ENCODE data around the gene IL1RAPL2. TPM values are rescaled to one million over a fixed set of nuclear protein-coding genes. Genes with fewer than 3 reads are reported as not detected.

IL1RAPL2 gene
- total and polyA plus RNA-seq, 2 of the 8 experiments (the other 6 are each of a cell fraction or from before 2014, with no cell fraction given): 0.20 to 1.3 TPM

DNA sequence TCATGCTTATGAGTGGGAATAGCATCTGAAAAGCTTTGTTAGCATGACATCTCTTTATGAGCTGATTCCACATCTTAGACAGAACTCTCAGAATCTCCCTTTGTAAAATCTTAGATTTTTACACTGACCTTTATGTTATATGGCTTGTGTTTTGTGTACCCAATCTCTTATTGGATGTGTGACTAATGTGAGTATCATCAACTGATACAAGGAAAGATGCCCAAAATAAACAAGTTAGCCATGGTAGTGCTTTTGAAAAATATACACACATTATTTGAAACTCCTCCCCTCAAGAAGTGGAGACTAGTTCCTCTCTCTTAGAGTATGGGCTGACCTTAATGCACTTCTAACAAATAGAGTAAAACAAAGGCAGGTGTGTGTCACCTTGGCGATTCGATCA lies 1096.2 kb downstream of the IL1RAPL2 start (continued):
- TF ChIP-seq YY1 (IDR thresholded peaks at IDR 0.05; ENCODE audit: low read depth, low read length) (no peak), HDAC2 (IDR thresholded peaks at IDR 0.05; ENCODE audit: borderline replicate concordance in 1 of 2, low read depth in 2 of 2, low read length in 2 of 2) (no peak), RNF2 (IDR thresholded peaks at IDR 0.05; ENCODE audit: borderline replicate concordance, low read depth, low read length, missing control alignments, poor library complexity, severe bottlenecking) (no peak), CREB1 (IDR thresholded peaks at IDR 0.05) (no peak)

Measured in H1 (cell line).